ENCODE data around the gene CCDC78. TPM values are rescaled to one million over a fixed set of nuclear protein-coding genes. Genes with fewer than 3 reads are reported as not detected.

Gene CCDC78
- 10 to 100 TPM in 1 of 4 donors, 1 to 10 TPM in 1, under 1 TPM in 2; 0.40 to 24.3 (median 0.98) TPM for total RNA-seq

DNA sequence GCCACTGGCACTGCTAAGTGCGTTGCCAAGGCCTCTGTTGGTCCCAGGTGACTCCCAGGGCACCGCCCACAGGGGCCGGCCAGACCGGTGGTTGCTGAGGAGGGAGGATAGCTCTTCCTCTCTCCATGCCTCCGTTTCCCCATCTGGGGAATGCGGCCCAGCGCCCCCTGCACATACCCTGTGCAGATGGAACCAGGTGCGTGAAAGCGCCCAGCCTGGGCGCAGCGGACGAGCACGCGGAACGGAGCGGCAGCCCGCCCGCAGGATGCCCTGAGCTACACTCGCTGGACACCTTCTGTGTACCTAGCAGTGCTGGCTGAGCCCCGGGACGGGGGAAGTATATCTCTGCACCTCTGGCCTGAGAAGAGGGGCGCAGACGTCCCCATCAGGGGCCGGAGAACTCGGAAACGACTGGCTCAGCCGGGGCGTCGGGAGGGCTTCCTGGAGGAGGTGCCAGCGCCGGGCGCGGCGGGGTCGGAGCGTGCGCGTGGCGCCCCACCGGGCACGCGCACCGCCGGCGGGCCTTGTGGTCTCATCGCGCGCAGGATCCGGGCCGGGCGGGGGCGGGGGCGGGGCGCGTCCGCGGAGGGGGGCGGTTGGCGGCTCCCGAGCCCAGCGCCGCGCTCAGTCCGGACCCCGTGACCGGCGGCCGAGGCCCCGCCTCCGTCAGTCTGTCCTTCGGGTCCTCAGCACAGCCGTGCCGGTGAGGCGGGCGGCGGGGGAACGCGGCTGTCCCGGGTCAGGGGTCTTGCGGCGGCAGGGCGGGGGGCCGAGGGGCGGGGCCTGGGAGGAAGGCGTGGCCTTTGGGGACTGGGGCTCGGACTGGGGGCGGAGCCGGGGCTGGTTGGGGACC, at the start of gene CCDC78, which contains the start of gene HAGHL:
Gene CCDC78 (minus strand): TSS at position 6 of the 853 bp plus-strand sequence. CDS start 76 bp downstream, outside the sequence.
Gene HAGHL (plus strand): TSS at position 669 of the 853 bp plus-strand sequence. CDS start 404 bp downstream, outside the sequence.
- no peaks in the 10 kb centered on the region for H3K36me3 ChIP-seq
- intact Hi-C loops (cut with DNase I; ENCODE audit: low total_unique reads) (no loop called here), in situ Hi-C loops (cut with MboI; ENCODE audit: low pct_ligation_motif_present in 1 of 4, low pct_unique_long_range_greater_than_20kb in 1 of 4, low sequenced_read_pairs in 3 of 4) (no loop called here)
- H3K27ac ChIP-seq = peak within 1 kb of the TSS; percentile 22 to 47 (median 38)
- no peaks in the 10 kb centered on the region for H3K9me3 ChIP-seq
- peaks cover 45% of the 10 kb centered on the region for H3K27me3 ChIP-seq
- peak; percentile 61 for DNase-seq
- peaks cover 26 to 36% (median 31%) of the 10 kb centered on the region in 4 donors for H3K4me1 ChIP-seq
- peak within 1 kb of the TSS; percentile 2 to 56 (median 36) for H3K4me3 ChIP-seq
- WGBS, 2 donors (ENCODE audit: low coverage in 1 of 2) = 5% methylated on average over 10 of the region's 88 CpGs; no CpG with 5 or more reads in 1 of the 2 donors
- TF ChIP-seq POLR2AphosphoS5 (IDR thresholded peaks at IDR 0.05) = no peak
- TF ChIP-seq EP300 (IDR thresholded peaks at IDR 0.05; ENCODE audit: low read depth) = no peak
- TF ChIP-seq, protein P1, sequence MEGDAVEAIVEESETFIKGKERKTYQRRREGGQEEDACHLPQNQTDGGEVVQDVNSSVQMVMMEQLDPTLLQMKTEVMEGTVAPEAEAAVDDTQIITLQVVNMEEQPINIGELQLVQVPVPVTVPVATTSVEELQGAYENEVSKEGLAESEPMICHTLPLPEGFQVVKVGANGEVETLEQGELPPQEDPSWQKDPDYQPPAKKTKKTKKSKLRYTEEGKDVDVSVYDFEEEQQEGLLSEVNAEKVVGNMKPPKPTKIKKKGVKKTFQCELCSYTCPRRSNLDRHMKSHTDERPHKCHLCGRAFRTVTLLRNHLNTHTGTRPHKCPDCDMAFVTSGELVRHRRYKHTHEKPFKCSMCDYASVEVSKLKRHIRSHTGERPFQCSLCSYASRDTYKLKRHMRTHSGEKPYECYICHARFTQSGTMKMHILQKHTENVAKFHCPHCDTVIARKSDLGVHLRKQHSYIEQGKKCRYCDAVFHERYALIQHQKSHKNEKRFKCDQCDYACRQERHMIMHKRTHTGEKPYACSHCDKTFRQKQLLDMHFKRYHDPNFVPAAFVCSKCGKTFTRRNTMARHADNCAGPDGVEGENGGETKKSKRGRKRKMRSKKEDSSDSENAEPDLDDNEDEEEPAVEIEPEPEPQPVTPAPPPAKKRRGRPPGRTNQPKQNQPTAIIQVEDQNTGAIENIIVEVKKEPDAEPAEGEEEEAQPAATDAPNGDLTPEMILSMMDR (IDR thresholded peaks at IDR 0.05) = no peak
- TF ChIP-seq POLR2A (IDR thresholded peaks at IDR 0.05) = no peak

DNA sequence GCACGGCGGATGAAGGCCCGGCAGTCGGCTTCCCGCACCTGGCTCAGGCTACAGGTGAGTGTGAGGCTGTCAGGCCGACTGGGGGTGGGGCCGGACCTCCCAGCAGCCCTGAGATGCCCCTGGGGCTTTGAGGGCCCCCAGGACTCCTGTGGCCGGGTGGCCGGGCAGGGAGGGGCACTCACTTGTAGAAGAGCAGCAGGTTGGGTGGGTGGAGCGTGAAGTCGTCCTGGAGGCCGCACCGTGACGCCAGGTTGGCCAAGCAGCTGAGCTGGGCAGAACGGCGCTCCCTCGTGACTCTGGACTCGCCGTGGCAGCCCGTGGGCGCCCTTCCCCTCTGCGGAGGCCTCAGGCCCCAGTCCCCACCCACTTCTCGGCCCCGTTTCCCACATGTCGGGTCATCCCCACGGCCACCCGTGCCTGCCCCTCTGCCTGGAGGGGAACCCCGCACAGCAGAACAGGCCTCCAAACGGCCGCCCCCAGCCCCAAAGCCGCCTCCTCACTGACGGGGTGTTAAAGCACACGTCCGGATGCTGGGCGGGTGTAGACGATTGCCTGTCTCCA, 49.1 kb upstream of the CCDC78 start:
- Histone ChIP-seq H3K4me1 (no peaks in the 10 kb centered on the region), H3K27ac (no peak overlapping the region), H3K27me3 (peaks cover 54% of the 10 kb centered on the region), H3K9me3 (no peaks in the 10 kb centered on the region), H3K4me3 (no peak overlapping the region), H3K36me3 (no peaks in the 10 kb centered on the region)
- DNase-seq = no peak
- TF ChIP-seq POLR2A (IDR thresholded peaks at IDR 0.05) = no peak
- intact Hi-C loops (cut with DNase I; ENCODE audit: low total_unique reads) = no loop called here
- WGBS, 2 donors (ENCODE audit: low coverage in 1 of 2) = 64% methylated on average over 28 of the region's 36 CpGs; no CpG with 5 or more reads in 1 of the 2 donors
- in situ Hi-C loops (cut with MboI; ENCODE audit: low pct_ligation_motif_present in 1 of 4, low pct_unique_long_range_greater_than_20kb in 1 of 4, low sequenced_read_pairs in 3 of 4) = no loop called here

DNA sequence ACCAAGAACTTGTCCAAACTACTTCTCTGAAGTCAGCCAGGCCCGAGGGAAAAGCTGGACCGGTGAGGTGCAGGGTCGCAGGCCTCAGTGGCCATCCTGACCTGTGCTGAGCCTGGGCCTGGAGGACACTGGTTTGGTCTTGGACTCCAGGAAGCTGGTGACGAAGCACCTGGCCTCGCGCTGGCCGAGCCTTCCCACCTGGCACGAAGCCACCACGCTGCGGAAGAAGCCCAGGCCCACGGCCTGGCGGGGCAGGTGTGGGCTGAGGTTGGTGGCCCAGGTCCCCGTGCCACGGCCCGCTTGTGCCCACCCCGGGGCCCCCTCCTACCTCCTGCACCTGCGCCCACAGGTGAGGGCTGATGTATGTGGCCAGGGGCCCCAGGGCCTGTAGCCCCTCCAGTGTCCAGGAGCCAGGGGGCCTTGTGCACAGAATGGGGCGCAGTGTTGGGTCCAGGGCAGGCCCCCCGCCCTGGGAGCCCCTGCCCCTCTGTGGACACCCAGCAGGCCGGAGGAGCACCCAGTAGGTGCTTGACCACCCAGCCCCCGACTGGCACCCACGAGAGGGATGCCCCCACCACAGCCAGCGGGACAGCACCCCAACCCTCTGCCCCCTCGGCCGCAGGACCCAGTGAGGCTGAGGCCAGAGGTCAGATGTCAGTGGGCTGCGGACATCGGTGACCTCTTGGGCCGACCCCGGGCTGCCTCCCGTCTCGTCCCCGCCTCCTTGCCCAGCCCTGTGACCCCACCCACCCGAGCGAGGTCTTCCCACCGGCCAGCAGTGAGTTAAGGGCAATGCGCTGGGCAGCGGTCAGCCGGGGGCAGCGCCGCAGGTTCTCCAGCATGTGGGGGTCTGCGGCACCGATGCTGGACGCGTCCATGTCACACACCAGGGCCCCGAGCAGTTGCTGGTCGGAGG, 48.1 kb upstream of the CCDC78 start:
- intact Hi-C loops (cut with DNase I; ENCODE audit: low total_unique reads) = no loop called here
- Histone ChIP-seq H3K4me3 (no peak overlapping the region), H3K4me1 (no peaks in the 10 kb centered on the region), H3K36me3 (no peaks in the 10 kb centered on the region), H3K27me3 (peaks cover 47% of the 10 kb centered on the region), H3K9me3 (no peaks in the 10 kb centered on the region), H3K27ac (no peak overlapping the region)
- TF ChIP-seq POLR2AphosphoS5 (IDR thresholded peaks at IDR 0.05) (no peak), POLR2A (IDR thresholded peaks at IDR 0.05) (no peak), EP300 (IDR thresholded peaks at IDR 0.05; ENCODE audit: low read depth) (no peak)
- TF ChIP-seq, protein P1 (IDR thresholded peaks at IDR 0.05) = no peak
- no peak for DNase-seq
- in situ Hi-C loops (cut with MboI; ENCODE audit: low pct_ligation_motif_present in 1 of 4, low pct_unique_long_range_greater_than_20kb in 1 of 4, low sequenced_read_pairs in 3 of 4) = no loop called here
- WGBS, 2 donors (ENCODE audit: low coverage in 1 of 2) = 77% methylated on average over 30 of the region's 46 CpGs; no CpG with 5 or more reads in 1 of the 2 donors

DNA sequence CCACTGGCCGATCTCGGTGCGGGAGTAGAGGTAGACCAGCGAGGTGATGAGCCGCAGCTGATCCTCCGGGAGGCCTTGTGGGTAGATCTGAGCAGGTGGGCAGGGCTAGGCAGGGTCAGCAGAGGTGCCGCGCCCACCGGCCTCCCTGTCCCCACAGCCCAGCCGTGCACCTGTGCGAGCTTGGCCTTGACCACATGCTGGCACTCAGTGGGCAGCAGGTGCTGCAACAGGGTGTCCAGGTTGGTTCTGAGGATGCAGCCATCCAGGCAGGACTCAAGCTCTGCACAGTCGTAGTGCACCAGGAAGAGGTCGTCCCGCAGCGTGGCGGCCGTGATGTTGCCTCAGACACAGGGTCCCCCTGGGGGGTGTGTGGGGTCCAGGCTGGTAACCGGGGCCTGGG, 46.7 kb upstream of the CCDC78 start:
- Histone ChIP-seq H3K9me3 (no peaks in the 10 kb centered on the region), H3K4me1 (no peaks in the 10 kb centered on the region), H3K4me3 (no peak overlapping the region), H3K27ac (no peak overlapping the region), H3K36me3 (no peaks in the 10 kb centered on the region), H3K27me3 (peaks cover 35% of the 10 kb centered on the region)
- in situ Hi-C loops (cut with MboI; ENCODE audit: low pct_ligation_motif_present in 1 of 4, low pct_unique_long_range_greater_than_20kb in 1 of 4, low sequenced_read_pairs in 3 of 4) (no loop called here), intact Hi-C loops (cut with DNase I; ENCODE audit: low total_unique reads) (no loop called here)
- TF ChIP-seq POLR2A (IDR thresholded peaks at IDR 0.05) (no peak), EP300 (IDR thresholded peaks at IDR 0.05; ENCODE audit: low read depth) (no peak), POLR2AphosphoS5 (IDR thresholded peaks at IDR 0.05) (no peak)
- TF ChIP-seq, protein P1 (IDR thresholded peaks at IDR 0.05) = no peak
- no peak for DNase-seq
- 86% methylated on average over 18 of the region's 18 CpGs; no CpG with 5 or more reads in 1 of the 2 donors for WGBS, 2 donors (ENCODE audit: low coverage in 1 of 2)

Measured in transverse colon (tissue), 4 donors.